HG03457 (cell line): ENCODE results near the gene AMIGO3.
"Not testable (repeated sequence)": the region's sequence is repeated elsewhere in the genome, so short reads cannot be mapped to it uniquely, and the experiment has no call there.

Experiments used
- ATAC-seq: cut with Tn5 transposase; IDR thresholded peaks from one replicate; pipeline ENCODE4 v1.9.1; 2021; ENCODE audit warnings: moderate number of reproducible peaks; ENCODE audit not compliant: unreplicated experiment

Gene AMIGO3

DNA sequence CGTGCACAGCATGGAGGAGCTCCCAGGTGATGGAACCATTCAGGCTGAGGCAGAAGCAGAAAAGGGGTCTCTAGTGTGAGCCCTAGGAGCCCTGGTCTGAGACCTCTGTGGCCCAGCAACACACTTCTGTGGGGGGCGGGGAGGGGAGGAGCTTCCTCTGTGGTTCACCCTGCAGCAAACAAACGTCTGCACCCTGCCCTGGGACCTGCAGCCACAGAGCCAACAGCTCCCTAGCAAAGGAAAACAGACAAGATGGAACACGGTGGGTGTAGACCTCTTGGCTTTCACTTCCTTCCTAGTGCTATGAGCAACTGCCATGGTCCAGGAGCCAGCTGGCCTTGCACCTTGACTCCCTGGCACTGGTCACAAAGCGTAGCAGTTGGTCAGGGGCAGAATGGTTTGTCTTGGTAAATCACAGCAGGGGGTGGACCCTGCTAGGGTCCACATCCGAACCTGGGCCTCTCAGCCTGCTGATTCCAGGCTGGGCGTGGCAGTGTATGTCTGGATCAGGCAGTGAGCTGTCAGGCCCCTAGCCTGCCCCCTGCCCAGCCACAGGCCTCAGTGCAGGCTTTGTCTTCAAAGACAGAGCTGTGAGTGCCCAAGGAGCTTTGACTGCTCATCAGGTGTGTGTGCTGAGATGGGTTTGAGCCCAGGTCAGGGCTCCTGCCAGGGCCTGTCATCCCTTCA, 6.7 kb downstream of the AMIGO3 start:
- no peak for ATAC-seq

DNA sequence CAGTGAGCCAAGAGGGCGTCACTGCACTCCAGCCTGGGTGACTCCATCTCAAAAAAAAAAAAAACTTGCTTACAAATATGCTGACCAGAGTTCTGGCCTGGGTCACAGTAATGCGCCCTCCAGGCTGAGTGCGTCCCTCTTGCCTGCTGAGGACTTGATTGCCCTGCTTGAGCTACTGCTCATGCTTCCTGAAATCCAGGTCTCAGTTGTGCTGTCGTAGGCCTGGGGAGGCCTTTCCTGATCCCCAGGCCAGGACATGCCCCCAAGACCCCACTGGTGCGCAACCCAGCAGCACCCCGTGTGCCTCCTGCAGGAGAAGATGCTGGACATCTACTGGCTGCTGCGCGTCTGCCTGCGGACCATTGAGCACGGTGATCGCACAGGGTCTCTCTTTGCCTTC, 7.3 kb downstream of the AMIGO3 start:
- ATAC-seq: no peak

DNA sequence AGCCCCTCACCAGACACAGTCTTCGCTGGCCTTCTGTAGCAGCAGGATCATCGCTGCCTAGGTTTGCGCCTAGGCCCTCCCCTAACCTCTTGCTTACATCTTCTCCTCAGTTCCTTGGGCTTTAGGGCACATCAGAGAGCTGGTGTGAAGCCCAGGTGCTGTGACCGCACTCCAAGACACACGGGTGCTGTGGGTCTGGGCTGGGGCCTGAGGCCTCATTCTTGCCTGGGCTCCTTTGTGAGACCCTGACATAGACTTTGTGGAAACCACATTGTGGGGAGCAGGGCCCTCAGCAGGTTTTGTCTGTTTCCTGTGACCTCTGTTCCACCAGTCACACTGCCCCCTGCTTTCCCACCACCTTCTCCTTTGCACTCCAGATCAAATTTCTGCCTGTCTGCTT, 8.0 kb downstream of the AMIGO3 start:
- no peak for ATAC-seq

DNA sequence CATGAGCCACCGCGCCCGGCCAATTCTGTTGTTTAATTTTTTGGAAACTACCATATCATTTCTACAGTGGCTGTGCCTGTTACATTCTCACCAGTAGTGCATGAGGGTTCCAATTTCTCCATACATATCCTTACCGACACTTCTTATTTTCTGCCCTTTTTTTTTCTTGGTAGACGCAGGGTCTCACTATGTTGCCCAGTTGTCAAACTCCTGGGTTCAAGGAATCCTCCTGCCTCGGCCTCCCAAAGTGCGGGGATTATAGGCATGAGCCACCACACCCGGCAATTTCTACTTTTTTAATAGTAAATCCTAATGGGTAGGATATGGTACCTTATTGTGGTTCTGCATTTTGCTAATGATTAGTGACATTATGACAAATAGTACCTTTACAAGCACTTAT, 9.6 kb downstream of the AMIGO3 start:
- ATAC-seq: no peak

DNA sequence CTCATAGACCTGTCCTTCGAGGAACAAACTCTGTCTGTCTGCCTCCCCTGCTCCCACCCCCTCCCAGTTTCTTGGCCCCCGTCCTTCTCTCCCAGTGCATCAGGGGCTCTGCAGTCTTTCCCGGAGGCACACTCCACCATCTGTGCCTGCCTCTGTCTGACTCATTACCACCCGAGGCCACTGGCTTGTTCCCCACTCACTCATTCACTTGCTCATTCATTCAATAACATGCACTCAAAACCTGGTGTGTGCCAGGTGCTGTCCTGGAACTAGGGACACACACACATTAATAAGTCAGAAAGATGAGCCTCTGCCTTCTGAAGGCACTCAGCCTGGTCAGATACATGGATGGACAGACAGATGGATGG, 12.4 kb downstream of the AMIGO3 start:
- ATAC-seq: no peak

DNA sequence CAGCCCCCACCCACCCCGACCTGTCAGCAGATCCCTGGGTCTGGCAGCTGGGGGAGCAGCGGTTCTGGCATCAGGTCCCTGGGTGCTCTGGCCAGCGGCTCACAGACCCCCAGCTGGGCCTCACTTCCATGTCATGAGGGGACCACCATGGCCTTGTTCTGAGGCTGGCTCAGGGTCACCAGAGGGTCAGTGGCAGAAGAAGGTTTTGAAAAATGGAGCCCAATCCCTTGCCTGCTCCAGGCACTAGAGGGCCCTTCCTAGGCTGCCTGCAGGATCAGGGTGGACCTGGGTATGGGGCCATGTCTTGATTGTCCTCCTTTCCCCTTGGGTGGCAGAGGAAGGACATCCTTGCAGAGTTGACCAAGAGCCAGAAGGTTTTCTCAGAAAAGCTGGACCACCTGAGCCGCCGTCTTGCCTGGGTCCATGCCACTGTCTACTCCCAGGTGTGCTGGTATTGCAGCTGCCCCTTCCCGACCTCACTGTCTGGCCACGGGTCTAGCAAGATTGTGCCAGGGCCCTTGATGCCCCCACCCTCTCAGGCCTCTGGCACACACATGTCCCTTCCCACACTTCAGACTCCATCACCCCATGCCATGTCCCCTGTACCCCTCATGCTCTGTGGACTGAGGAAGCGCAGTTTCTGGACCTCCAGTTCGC, 12.9 kb downstream of the AMIGO3 start:
- no peak for ATAC-seq

DNA sequence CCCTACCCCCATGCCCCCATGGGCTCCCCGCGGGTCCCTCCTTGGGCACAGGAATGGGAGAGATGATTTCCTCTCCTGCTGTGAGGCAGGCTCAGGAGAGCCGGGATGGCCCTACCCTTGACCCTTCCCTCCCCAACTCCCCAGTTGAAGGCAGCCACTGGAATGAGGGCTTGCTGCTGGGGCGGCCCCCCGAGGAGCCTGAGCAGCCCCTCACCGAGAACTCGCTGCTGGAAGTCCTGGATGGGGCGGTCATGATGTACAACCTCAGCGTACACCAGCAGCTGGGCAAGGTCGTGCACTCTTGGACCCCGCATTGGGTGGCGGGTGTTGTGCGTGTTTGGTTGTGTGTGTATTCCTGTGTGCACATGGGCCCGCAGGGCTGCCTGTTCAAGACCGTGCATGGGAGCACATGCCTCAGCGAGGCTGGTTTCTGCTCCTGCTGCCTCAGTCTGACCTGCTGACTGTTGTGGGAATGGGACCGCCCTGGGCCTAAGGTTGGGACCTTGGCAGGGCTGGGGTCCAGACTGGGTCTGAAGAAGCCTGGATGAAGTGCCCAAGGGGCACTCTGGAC, 14.0 kb downstream of the AMIGO3 start:
- no peak for ATAC-seq

DNA sequence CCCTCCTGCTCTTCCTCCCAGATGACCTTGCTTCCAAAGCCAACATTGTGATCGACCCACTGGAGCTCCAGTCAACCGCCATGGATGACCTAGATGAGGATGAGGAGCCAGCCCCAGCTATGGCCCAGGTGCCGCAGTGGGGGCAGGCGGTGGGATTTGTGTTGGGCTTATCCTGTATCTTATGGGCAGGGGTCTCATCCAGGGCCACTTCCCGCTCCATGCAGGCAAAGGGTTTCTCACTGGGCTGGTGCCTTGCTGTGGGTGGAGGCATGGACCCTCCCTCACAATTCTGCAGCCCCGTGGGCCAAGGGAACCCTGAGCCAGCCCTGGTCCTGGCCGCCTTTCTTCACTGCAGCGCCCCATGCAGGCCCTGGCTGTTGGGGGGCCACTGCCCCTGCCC, 14.9 kb downstream of the AMIGO3 start:
- no peak for ATAC-seq

DNA sequence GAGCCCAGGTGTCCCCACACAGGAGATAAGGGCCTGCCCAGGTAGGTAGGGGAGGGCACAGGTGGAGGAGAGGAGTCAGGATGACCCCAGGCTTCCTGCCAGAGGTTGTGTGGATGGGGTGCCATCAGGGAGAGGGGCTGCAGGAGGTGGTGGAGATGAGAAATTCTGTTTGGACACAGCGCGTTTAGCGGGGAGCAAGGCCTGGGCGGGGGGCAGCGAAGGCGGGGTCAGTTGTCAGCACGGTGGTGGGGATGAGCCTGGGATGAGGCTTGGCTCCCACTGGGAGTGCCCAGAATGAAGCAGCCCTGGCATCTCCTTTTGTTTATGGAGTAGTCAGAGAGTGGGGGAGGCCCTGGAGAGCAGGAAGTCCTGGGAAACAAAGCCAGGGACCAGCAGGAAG, 15.5 kb downstream of the AMIGO3 start:
- no peak for ATAC-seq

DNA sequence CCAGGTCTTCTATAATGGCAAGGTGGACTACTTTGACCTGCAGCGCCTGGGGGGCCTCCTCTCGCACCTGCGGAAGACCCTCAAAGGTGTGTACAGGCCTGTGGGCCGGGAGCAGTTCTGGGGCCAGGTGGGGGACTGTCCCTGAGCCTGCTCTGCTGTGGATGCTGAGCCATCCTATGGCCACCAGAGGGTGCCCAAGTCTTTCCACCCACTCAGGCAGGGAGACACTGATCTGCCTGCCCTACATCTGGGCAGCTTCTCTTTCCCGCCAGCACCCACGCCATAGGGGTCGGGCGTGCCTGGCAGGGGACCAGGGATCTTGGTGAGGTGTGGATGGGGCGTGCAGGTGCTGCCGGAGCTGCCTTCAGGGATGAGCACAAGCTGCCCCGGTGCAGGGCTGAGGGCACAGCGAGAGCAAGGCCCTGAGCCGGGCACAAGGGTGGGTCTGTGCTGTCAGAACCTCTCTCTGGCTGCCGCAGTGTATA, 16.0 kb downstream of the AMIGO3 start:
- ATAC-seq: no peak

DNA sequence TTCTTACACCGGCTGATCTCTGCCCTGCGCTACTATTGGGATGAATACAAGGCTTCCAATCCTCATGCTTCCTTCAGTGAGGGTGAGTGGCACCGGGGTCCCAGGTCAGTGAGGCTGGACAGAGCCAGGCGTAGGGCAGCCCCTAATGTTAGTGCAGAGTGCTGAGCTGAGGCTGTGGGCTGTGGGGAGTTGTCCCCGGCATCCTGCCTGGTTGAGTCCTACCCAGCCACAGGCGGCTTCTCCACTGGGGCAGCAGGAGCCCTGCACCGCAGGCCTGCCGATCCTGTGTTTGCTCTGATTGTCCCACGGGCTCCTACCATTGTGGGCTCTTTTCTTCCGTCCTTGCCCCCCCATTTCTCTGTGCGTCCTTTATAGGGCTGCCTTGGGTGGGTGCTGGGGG, 16.8 kb downstream of the AMIGO3 start:
- ATAC-seq: no peak

DNA sequence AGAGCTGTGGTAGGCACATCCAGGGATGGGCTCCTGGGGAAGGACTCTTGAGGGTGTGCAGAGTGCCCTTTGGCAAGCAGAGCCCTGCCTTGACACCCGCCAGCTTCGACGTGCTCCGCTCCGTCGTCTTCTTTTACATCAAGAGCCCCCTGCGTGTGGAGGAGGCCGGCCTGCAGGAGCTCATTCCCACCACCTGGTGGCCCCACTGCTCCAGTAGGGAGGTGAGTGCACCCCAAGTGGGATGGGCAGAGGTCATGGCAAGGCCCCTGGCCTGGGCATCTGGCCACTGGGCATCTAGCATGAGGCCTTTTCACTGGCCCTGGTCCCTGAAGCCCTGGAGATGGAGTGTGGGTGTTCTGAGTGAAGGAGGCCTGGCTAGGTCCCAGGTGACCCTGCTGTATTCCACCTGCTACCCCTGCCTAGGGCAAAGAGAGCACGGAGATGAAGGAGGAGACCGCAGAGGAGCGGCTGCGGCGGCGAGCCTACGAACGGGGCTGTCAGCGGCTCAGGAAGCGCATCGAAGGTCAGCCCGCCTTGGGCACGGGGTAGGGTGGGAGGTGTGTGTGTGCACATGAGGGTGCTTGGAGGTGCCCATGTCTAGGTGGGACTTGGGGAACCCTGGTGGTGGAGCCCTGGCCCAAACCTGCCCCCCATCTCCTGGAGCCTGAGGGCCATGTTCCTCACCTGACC, 18.0 kb downstream of the AMIGO3 start:
- no peak for ATAC-seq

DNA sequence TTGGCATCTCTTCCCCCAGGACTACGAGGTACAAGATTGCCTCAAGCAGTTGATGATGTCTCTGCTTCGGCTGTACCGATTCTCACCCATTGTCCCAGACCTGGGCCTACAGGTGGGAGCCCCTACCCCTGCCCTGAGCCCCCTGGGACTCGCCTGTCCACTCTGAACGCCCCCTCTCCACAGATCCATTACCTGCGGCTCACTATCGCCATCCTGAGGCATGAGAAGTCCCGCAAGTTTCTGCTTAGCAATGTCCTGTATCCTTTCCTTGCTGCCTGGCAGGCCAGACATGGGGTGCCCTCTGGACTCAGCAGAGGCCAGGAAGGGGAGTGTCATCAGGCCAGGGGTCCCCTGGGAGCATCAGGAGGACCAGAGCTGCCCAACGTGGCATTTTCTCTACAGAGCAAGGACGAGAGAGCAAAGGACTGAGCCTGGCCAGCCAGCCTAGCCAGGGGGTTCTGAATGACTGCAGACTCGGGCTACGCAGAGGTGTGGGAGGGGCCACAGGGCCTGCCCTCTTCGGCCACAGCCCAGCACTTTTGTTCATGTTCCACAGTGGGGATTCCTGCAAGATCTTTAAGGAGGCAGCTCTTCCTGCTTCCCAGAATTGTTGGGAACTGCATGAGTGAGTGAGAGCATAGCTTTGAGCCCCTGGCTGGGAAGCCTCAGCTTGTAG, 18.9 kb downstream of the AMIGO3 start:
- ATAC-seq: no peak

DNA sequence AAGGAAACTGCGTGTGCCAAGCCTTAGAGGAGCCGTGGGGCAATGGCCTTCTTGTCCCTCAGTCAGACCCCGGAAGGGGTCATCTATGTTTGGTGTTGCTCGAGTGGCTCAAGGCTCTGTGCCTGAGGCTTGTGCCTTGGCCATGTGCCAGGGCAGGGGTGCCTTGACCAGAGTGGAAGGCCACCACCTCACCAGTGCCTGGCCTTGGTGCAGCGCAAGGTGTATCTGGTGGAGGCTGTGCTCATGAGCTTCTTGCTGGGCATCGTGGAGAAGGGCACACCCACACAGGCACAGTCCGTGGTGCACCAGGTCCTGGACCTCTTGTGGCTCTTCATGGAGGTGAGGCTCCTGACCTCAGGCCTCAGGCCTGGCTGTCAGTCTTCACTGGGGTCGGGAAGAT, 19.5 kb downstream of the AMIGO3 start:
- ATAC-seq: no peak

DNA sequence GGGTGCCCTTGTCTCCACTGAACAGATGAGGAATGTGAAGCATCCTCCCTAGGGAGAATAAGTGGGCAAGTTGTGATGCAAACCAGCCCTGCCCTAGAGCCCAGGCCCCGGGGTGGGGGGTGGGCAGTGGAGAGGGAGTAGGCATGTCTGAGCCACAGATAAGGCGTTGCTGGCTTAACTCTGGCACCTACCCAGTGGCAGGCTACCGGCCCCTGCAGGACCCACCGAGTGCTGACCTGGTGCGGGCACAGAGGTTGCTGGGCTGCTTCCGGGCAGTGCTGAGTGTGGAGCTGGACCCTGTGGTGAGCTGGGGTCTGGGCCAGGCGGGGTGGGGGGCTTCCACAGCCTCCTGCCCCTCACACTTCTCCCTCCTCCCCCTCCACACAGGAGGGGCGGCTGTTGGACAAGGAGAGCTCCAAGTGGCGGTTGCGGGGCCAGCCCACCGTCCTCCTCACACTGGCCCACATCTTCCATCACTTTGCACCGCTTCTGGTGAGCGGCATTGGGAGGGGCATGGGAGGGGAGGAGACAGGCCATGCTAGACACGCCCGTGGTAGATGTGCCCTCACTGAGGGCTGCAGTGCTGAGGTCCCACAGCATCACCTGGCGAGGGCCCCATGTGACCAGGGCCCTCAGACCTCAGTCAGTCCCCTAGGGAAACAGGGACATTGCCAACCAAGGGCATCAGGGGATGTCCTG, 20.1 kb downstream of the AMIGO3 start:
- no peak for ATAC-seq

DNA sequence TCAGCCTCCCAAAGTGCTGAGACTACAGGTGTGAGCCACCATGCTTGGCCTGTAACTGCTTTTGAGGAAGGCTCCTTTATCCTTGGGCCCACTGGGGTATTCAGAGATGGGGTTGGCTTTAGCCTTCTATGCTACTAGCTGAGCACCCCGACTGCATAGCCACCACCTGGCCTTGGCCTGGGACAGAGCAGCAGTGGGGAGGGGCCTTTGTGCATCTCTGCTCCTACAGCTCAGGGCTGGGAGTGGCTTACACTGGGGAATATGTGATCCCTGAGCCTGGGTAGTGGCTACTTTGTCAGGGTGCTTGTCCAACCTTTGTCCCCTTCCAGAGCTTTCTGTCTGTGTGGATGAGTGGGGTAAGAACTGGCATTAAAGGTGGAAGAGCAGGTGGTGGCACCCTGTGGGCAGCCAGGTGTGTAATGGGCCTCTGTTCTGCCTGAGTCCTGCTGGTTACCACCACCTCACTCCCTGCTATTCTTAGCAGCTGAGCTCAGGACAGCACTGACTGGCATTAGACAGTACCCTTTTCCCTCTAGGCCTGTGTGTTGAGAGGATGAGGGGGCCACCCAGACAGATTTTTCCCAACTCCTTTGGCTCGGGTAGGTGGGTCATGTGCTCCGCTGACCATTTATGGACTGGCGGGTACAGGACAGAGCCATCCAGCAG, 24.0 kb downstream of the AMIGO3 start:
- ATAC-seq: not testable (repeated sequence)

DNA sequence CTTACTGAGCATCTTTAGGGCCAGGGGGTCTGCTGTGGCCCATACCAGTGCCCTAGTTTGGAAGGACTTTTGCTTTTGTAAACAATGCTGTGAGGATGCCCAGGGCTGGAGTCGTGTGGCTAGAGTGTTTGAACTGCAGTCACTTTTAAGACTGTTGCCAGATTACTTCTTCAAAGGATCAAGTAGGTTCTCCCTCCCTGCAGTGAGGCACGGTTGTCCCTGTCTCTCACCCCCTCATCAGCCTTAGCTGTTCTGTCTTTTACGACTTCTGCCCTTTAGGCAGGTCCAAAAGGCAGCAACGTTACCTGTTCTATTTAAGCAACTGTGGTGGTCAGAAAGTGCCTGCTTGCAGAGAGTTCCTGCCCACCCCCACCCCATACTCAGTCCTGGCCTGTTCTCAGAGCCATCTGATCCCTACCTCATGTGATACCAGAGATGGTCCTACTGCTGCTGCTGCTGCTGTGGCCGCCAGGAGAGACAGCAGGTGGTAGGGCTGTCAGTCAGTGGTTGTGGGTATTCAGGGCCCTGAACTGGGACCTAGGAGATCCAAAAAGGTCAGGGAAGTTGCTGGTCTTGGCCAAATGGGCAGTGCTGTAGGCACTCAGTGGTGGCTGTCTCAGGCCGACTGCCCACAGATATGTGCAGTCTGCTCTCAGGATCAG, 24.9 kb downstream of the AMIGO3 start:
- ATAC-seq: not testable (repeated sequence)

DNA sequence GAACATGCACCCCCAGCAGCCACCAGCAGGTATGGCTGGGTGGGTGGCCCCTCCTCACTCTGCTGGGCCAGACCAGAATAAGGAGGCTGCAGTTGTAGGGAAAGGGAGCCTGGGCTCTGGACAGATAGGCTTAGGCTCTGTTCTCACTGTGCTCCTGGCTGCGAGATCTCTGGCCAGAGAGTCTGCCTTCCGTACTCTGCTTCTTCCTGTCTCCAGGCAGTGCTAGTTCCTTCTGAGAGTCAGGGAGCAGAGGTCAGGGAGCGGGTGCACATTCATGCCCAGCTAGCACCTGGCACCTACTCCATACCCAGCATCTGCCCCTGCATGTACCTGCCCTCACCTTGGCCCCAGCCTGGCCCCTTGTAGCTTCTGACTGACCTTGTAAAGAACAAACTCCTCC, 28.0 kb downstream of the AMIGO3 start:
- ATAC-seq: not testable (repeated sequence)

DNA sequence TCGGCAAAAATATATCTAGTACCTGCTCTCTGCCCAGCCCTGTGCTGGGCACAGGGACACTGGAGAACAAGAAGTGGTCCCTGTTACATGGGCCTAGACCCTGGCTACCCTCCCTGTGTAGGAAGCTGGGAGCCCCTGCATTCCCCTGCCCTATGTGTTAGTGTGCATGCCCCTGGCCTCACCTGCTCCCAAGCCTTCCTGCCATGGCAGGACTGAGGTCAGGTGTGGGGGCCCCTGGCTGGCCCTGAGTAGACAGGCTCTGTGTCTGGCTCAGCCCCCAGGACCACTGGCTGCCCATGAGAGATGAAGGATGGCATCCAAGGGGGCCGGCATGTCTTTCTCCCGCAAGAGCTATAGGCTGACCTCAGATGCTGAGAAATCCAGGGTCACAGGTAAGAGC, 28.6 kb downstream of the AMIGO3 start:
- ATAC-seq: not testable (repeated sequence)
